ENCODE measurements around the gene TMEM14A.

- TF ChIP-seq CTCF (IDR thresholded peaks at IDR 0.05) (no peak), POLR2A (IDR thresholded peaks at IDR 0.05) (no peak)
Observed at GRCh38 chr6:52693773-52694172, 22.9 kb downstream of the TMEM14A start.
